ENCODE data around the gene ANKRD1. TPM values are rescaled to one million over a fixed set of nuclear protein-coding genes. Genes with fewer than 3 reads are reported as not detected.

Gene ANKRD1
- total RNA-seq (2021; fragmentation: NEBNext Ultra II Directional; extraction: Animal tissue kit (Norgen Biotek cat#: 25700)) (not detected in 2 replicates), polyA plus RNA-seq (2011; rRNA removed) (0.03 and 0.11 TPM in 2 replicates), polyA minus RNA-seq (2011; rRNA and poly(A)+ RNA removed) (0.12 and 0.44 TPM in 2 replicates)
- 0.12 TPM for polyA plus RNA-seq (2011; cell fraction: cytosol; rRNA removed)
- polyA plus RNA-seq (2011; cell fraction: nucleus; rRNA removed) = 0.26 TPM
- 0.09 to 0.62 TPM (median 0.40 TPM) in 4 replicates for polyA plus RNA-seq (2012, experiment 1 of 2)
- polyA plus RNA-seq (2012, experiment 2 of 2) = 0.10 TPM
- 0.34 TPM for polyA plus RNA-seq (2013, experiment 1 of 2)
- polyA plus RNA-seq (2013, experiment 2 of 2) = 0.42 TPM
- not detected for polyA minus RNA-seq (2011; cell fraction: cytosol; rRNA and poly(A)+ RNA removed)
- polyA minus RNA-seq (2011; cell fraction: nucleus; rRNA and poly(A)+ RNA removed) = not detected
- long read RNA-seq, experiment 1 = 0 reads
- long read RNA-seq, experiment 2 = 0 reads

DNA sequence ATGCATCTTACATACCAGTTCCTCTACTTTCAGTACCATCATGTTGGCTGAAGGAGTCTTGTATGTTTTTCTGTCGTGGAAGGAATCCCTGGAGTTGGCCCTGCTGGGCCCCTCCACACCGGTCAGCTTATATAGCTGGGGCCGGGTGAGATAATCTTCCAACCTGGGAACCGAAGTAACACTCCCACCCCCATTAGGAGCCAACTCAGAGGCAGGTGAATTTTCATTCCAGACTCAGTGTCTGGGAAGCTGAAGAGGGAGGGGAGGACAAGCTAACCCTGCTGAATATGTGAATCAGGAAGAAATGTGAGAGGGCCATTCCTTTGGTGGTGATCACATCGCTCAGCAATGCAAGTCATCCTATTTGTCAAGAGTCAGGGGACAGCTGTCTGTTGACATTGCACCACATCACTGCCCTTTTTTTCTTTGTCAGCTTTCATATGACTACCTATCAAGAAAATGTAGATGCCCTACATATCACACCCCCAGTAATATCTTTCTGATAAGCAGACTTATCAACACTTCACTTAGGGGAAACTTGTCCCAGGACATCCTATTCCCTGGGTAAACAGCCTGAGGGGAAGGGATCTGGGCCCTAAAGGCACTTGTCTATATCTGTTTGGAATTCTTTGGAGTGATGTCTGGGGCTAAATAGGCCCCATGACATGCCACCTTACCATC, at the start of gene ANKRD1:
Gene ANKRD1 (minus strand): TSS at position 102 of the 681 bp plus-strand sequence. CDS start 60 bp downstream, at position 42.
- CTCF ChIA-PET (ENCODE audit: partially characterized antibody) = interaction anchor here (0.6 to 5.4 kb wide), 10 partner anchors 9 to 1248 kb away, joined by 3 to 37 read pairs (median 3); no protein-coding TSS in a partner anchor
- TF ChIP-seq CTCF (IDR thresholded peaks at IDR 0.05; ENCODE audit: control extremely low read depth in 1 of 3, insufficient read depth in 1 of 3, low read depth in 1 of 3, low read length in 3 of 3) (no peak), KDM5A (IDR thresholded peaks at IDR 0.05; ENCODE audit: low read length) (no peak), HDAC6 (IDR thresholded peaks at IDR 0.05; ENCODE audit: low read depth, low read length) (no peak), JUN (IDR thresholded peaks at IDR 0.05; ENCODE audit: low read depth, low read length) (peak; percentile 90), EP300 (IDR thresholded peaks at IDR 0.05; ENCODE audit: borderline replicate concordance in 1 of 2, low read depth in 2 of 2, low read length in 2 of 2) (no peak), YY1 (IDR thresholded peaks at IDR 0.05; ENCODE audit: low read depth, low read length) (no peak), SIX5 (IDR thresholded peaks at IDR 0.05; ENCODE audit: low read depth, low read length) (no peak)

More for the DNA sequence above, at the start of gene ANKRD1:
- DNase-seq (ENCODE audit: low read depth in 1 of 2, low spot score in 2 of 2) = peak in 1 of 2 experiments; percentile 67
- no peak within 1 kb of the TSS for H3K9ac ChIP-seq (replicated peaks in 1 of 4; ENCODE audit: extremely low read depth in 1 of 4, low read depth in 3 of 4, low read length in 3 of 4)
- no peak within 1 kb of the TSS for H2AK5ac ChIP-seq (ENCODE audit: low read depth, low read length)
- no peak within 1 kb of the TSS for H3K4ac ChIP-seq (replicated peaks; ENCODE audit: insufficient read length, low read depth, low read length)
- no peak within 1 kb of the TSS for H3K4me3 ChIP-seq (ENCODE audit: extremely low read depth in 1 of 4, insufficient read depth in 2 of 4, low read depth in 3 of 4, low read length in 4 of 4)
- no peak within 1 kb of the TSS for H2BK120ac ChIP-seq (replicated peaks; ENCODE audit: low read depth, low read length)
- H4K91ac ChIP-seq (replicated peaks; ENCODE audit: insufficient read length, low read length) = no peak within 1 kb of the TSS
- no peak within 1 kb of the TSS for H2BK12ac ChIP-seq (ENCODE audit: low read depth, low read length)
- no peak within 1 kb of the TSS for H3K18ac ChIP-seq (ENCODE audit: extremely low read depth, low read length)
- H2BK5ac ChIP-seq (ENCODE audit: low read depth, low read length) = no peak within 1 kb of the TSS
- POLR2A ChIA-PET (ENCODE audit: partially characterized antibody) = interaction anchor here (0.5 to 1.2 kb wide), 5 partner anchors 9 to 334 kb away, joined by 3 to 4 read pairs (median 3); no protein-coding TSS in a partner anchor
- H2AFZ ChIP-seq (ENCODE audit: low read length) = no peak within 1 kb of the TSS
- no peaks in the 10 kb centered on the region for H3K79me2 ChIP-seq (ENCODE audit: control insufficient read depth in 1 of 2, insufficient read depth in 2 of 2, low read length in 2 of 2)
- 24% methylated on average over 5 of the region's 5 CpGs; no CpG with 5 or more reads in 1 of the 2 experiments for WGBS, 2 experiments (ENCODE audit: extremely low coverage in 1 of 2, insufficient coverage in 1 of 2, insufficient read length in 1 of 2, insufficient replicate concordance in 2 of 2, low coverage in 1 of 2, low lambda C conversion rate in 2 of 2, missing lambda C conversion rate in 1 of 2)
- H3K79me1 ChIP-seq (ENCODE audit: low read depth, low read length) = no peaks in the 10 kb centered on the region
- no peak within 1 kb of the TSS for H3K4me2 ChIP-seq (ENCODE audit: insufficient read depth in 1 of 2, low read depth in 2 of 2, low read length in 2 of 2)
- no peak within 1 kb of the TSS for H3K27ac ChIP-seq (ENCODE audit: low read depth, low read length)
- no peak within 1 kb of the TSS for H3K56ac ChIP-seq (replicated peaks; ENCODE audit: insufficient read length, low read depth, low read length)
- no peak for FAIRE-seq
- H4K20me1 ChIP-seq (replicated peaks in 1 of 2; ENCODE audit: control insufficient read depth in 1 of 2, insufficient read depth in 2 of 2, low read length in 2 of 2) = peaks cover 18 to 21% of the 10 kb centered on the region in 2 experiments
- H3K4me1 ChIP-seq (replicated peaks in 1 of 4; ENCODE audit: control insufficient read depth in 3 of 4, insufficient read depth in 4 of 4, low read length in 3 of 4) = peaks cover 0 to 3% (median 2%) of the 10 kb centered on the region in 4 experiments; a peak in 3 of 7 replicates
- no peaks in the 10 kb centered on the region; a peak in 1 of 8 replicates for H3K36me3 ChIP-seq (ENCODE audit: control insufficient read depth in 2 of 4, insufficient read depth in 4 of 4, low read length in 3 of 4)
- H3K14ac ChIP-seq (ENCODE audit: insufficient read length) = no peak within 1 kb of the TSS
- H3K23ac ChIP-seq (ENCODE audit: insufficient read length) = no peak within 1 kb of the TSS
- H4K8ac ChIP-seq (ENCODE audit: extremely low read depth, insufficient read depth, low read length) = no peak within 1 kb of the TSS
- no peak within 1 kb of the TSS for H4K5ac ChIP-seq (ENCODE audit: insufficient read length, low read depth, low read length)
- peaks cover 88 to 98% (median 97%) of the 10 kb centered on the region in 4 experiments for H3K27me3 ChIP-seq (replicated peaks in 1 of 4; ENCODE audit: control insufficient read depth in 3 of 4, extremely low read depth in 1 of 4, insufficient read depth in 3 of 4, low read length in 3 of 4)
- H2BK20ac ChIP-seq (ENCODE audit: low read length) = no peak within 1 kb of the TSS
- H3K23me2 ChIP-seq (ENCODE audit: low read depth, low read length) = no peaks in the 10 kb centered on the region; the same call in 1 of the 2 replicates
- H2BK15ac ChIP-seq (ENCODE audit: low read length) = no peak within 1 kb of the TSS
- H3K9me3 ChIP-seq (ENCODE audit: insufficient read depth in 2 of 2, low read depth in 1 of 2, low read length in 1 of 2) = no peaks in the 10 kb centered on the region
